WTC11 (cell line): ENCODE results near the gene MRGPRX3. TPM values are rescaled to one million over a fixed set of nuclear protein-coding genes. Genes with fewer than 3 reads are reported as not detected.

ENCODE experiments used
- ATAC-seq: fragments of 200-7000 bp; cut with Tn5 transposase; 2 replicates; pipeline ENCODE4 v1.10.0; 2021; ENCODE audit warnings: mild to moderate bottlenecking, moderate library complexity
- Bru-seq: library from RNA; stranded (reverse); fragments of 400-500 nt; gene quantifications from one replicate; lab custom pipeline; 2021; lab: Mats Ljungman, UMichigan
- CTCF ChIA-PET: fragments of 300-600 bp; sonication (Branson Sonifier 250); formaldehyde crosslinking; loops from one replicate; lab custom pipeline; 2021; ENCODE audit warnings: antibody characterized with exemption; lab: Charles Lee
- POLR2A ChIA-PET: fragments of 350-600 bp; sonication (Branson Sonifier 250); formaldehyde crosslinking; loops from one replicate; lab custom pipeline; 2021; ENCODE audit warnings: antibody characterized with exemption; lab: Charles Lee
- DNase-seq: peaks from one replicate; pipeline ENCODE4 v3.0.0; 2021; ENCODE audit warnings: low spot score
- H3K27ac Mint-ChIP-seq: 2 replicates; pipeline ENCODE4 v1.8.0; 2021; ENCODE audit warnings: mixed read lengths
- H3K27me3 Mint-ChIP-seq: 2 replicates; pipeline ENCODE4 v1.8.0; 2021; ENCODE audit warnings: low read depth, mild to moderate bottlenecking, moderate library complexity, mixed read lengths
- H3K36me3 Mint-ChIP-seq: 2 replicates; pipeline ENCODE4 v1.8.0; 2021; ENCODE audit warnings: mixed read lengths
- H3K4me1 Mint-ChIP-seq: 2 replicates; pipeline ENCODE4 v1.8.0; 2022; ENCODE audit warnings: mixed read lengths
- H3K4me3 Mint-ChIP-seq: 2 replicates; pipeline ENCODE4 v1.8.0; 2021; ENCODE audit warnings: mild to moderate bottlenecking, moderate library complexity, mixed read lengths
- H3K9me3 Mint-ChIP-seq: 2 replicates; pipeline ENCODE4 v1.8.0; 2021; ENCODE audit warnings: mixed read lengths
- ATF2 ChIP-seq: sonication (generic); formaldehyde crosslinking; IDR thresholded peaks from 2 replicates; pipeline ENCODE4 v1.8.1; 2022; ENCODE audit warnings: low read depth, missing genetic modification reagents, borderline replicate concordance
- ATF6 ChIP-seq: sonication (generic); formaldehyde crosslinking; IDR thresholded peaks from 2 replicates; pipeline ENCODE4 v1.8.1; 2023; ENCODE audit warnings: mild to moderate bottlenecking, missing genetic modification reagents
- EMX1 ChIP-seq: fragments of 250-450 bp; sonication (Bioruptor Pico); IDR thresholded peaks from 2 replicates; pipeline ENCODE4 v1.8.0; 2021; ENCODE audit warnings: mild to moderate bottlenecking
- FOXK1 ChIP-seq: sonication (generic); formaldehyde crosslinking; IDR thresholded peaks from 2 replicates; pipeline ENCODE4 v1.8.0; 2022; ENCODE audit warnings: mild to moderate bottlenecking, moderate library complexity, missing genetic modification reagents
- FOXP4 ChIP-seq: sonication (generic); formaldehyde crosslinking; IDR thresholded peaks from 2 replicates; pipeline ENCODE4 v1.8.0; 2022; ENCODE audit warnings: mild to moderate bottlenecking, missing genetic modification reagents
- HMGXB4 ChIP-seq: sonication (generic); formaldehyde crosslinking; IDR thresholded peaks from 2 replicates; pipeline ENCODE4 v1.8.1; 2023; ENCODE audit warnings: mild to moderate bottlenecking, moderate library complexity, missing genetic modification reagents
- NFATC4 ChIP-seq: fragments of 250-450 bp; sonication (Bioruptor Pico); IDR thresholded peaks from 2 replicates; pipeline ENCODE4 v1.9.0; 2021; ENCODE audit warnings: mild to moderate bottlenecking
- SMAD3 ChIP-seq: sonication (generic); formaldehyde crosslinking; IDR thresholded peaks from 2 replicates; pipeline ENCODE4 v1.8.0; 2022; ENCODE audit warnings: missing genetic modification reagents, mild to moderate bottlenecking, borderline replicate concordance
- ZNF121 ChIP-seq: sonication (generic); formaldehyde crosslinking; IDR thresholded peaks from 2 replicates; pipeline ENCODE4 v1.8.0; 2023; ENCODE audit warnings: missing genetic modification reagents
- ZNF232 ChIP-seq: sonication (generic); formaldehyde crosslinking; IDR thresholded peaks from 2 replicates; pipeline ENCODE4 v1.8.0; 2022; ENCODE audit warnings: mild to moderate bottlenecking, missing genetic modification reagents
- ZNF281 ChIP-seq: sonication (generic); formaldehyde crosslinking; IDR thresholded peaks from 2 replicates; pipeline ENCODE4 v1.8.0; 2023; ENCODE audit warnings: mild to moderate bottlenecking, missing genetic modification reagents
- ZNF416 ChIP-seq: fragments of 250-450 bp; sonication (Bioruptor Pico); IDR thresholded peaks from 2 replicates; pipeline ENCODE4 v1.9.0; 2021; ENCODE audit warnings: mild to moderate bottlenecking, inconsistent platforms
- ZNF532 ChIP-seq: fragments of 250-450 bp; sonication (Bioruptor Pico); IDR thresholded peaks from 2 replicates; pipeline ENCODE4 v1.9.0; 2021; ENCODE audit warnings: mild to moderate bottlenecking, borderline replicate concordance
- long read RNA-seq, 3 experiments: library from RNA in 1 of 3; library from capped mRNA in 1 of 3; library from polyadenylated mRNA in 1 of 3; unstranded in 2 of 3; stranded (forward) in 1 of 3; transcript quantifications; one replicate each; pipeline ENCODE4 v2.0.0, GENCODE V29; 2021
- total RNA-seq: library from RNA; stranded (reverse); gene quantifications from 3 replicates; pipeline ENCODE4 v1.2.3, GENCODE V29; 2021

Gene MRGPRX3
- total RNA-seq = not detected in 3 replicates
- Bru-seq, nascent RNA = percentile 1 among the genes with signal in this experiment
- long read RNA-seq, experiment 1 = 0 reads
- long read RNA-seq, experiment 2 = 0 reads
- long read RNA-seq, experiment 3 = 0 reads

GRCh38 chr11:18132341-18132740 lies at the start of gene MRGPRX3:
TSS of gene MRGPRX3 (plus strand) at chr11:18132571. CDS start at chr11:18137203, 4,632 bp downstream.
- H3K36me3 Mint-ChIP-seq = peaks cover 15% of the 10 kb centered on the region
- no peak within 1 kb of the TSS for H3K4me3 Mint-ChIP-seq
- TF ChIP-seq ZNF416 (CRISPR knock-in tag) = no peak
- TF ChIP-seq HMGXB4 (CRISPR knock-in tag) = no peak
- TF ChIP-seq ZNF121 (CRISPR knock-in tag) = no peak
- no peak for TF ChIP-seq FOXP4 (CRISPR knock-in tag)
- TF ChIP-seq NFATC4 (CRISPR knock-in tag) = no peak
- ATAC-seq (no peak), DNase-seq (no peak)
- H3K9me3 Mint-ChIP-seq = peaks cover 32% of the 10 kb centered on the region
- POLR2A ChIA-PET = no interaction called here
- peaks cover 16% of the 10 kb centered on the region for H3K4me1 Mint-ChIP-seq
- CTCF ChIA-PET = interaction anchor here (0.7 to 0.8 kb wide), 2 partner anchors 17 to 71 kb away, joined by 3 to 4 read pairs; no protein-coding TSS in a partner anchor
- H3K27ac Mint-ChIP-seq = no peak within 1 kb of the TSS
- H3K27me3 Mint-ChIP-seq = peaks cover 10% of the 10 kb centered on the region

- Mint-ChIP-seq H3K4me1 (peaks cover 4% of the 10 kb centered on the region; the same call in 1 of the 2 replicates), H3K27ac (no peak overlapping the region), H3K4me3 (no peak overlapping the region), H3K9me3 (no peaks in the 10 kb centered on the region), H3K27me3 (no peaks in the 10 kb centered on the region), H3K36me3 (peaks cover 58% of the 10 kb centered on the region)
- DNase-seq (no peak), ATAC-seq (no peak)
- no peak for TF ChIP-seq SMAD3
- CTCF ChIA-PET = interaction anchor here (1.2 kb wide), 1 partner anchor 115 kb away, joined by 3 read pairs; no protein-coding TSS in a partner anchor
- POLR2A ChIA-PET = no interaction called here
Measured at GRCh38 chr11:18088366-18088765, 44.0 kb upstream of the MRGPRX3 start.

GRCh38 chr11:18088966-18089365 lies 43.4 kb upstream of the MRGPRX3 start:
- H3K27me3 Mint-ChIP-seq = no peaks in the 10 kb centered on the region
- peaks cover 59% of the 10 kb centered on the region for H3K36me3 Mint-ChIP-seq
- CTCF ChIA-PET = interaction anchor here (1.2 kb wide), 1 partner anchor 115 kb away, joined by 3 read pairs; no protein-coding TSS in a partner anchor
- no peak for DNase-seq
- no peak overlapping the region for H3K4me3 Mint-ChIP-seq
- H3K9me3 Mint-ChIP-seq = no peaks in the 10 kb centered on the region
- ATAC-seq = no peak
- peaks cover 4% of the 10 kb centered on the region; the same call in 1 of the 2 replicates for H3K4me1 Mint-ChIP-seq
- H3K27ac Mint-ChIP-seq = no peak overlapping the region
- POLR2A ChIA-PET = no interaction called here
- TF ChIP-seq ATF6 (no peak), ZNF232 (CRISPR knock-in tag) (no peak), ATF2 (CRISPR knock-in tag) (no peak), ZNF281 (CRISPR knock-in tag) (no peak), ZNF416 (CRISPR knock-in tag) (no peak), FOXK1 (CRISPR knock-in tag) (no peak), ZNF532 (CRISPR knock-in tag) (no peak), EMX1 (CRISPR knock-in tag) (no peak)
